GM12872 (cell line): ENCODE data around the gene NLRP5.

ENCODE experiments used
- TF ChIP-seq, protein P1 (sequence below): IDR thresholded peaks from 3 replicates; pipeline ENCODE4 v1.5.1; 2011; ENCODE audit warnings: low read depth, mild to moderate bottlenecking, low read length, moderate library complexity; ENCODE audit not compliant: insufficient read depth

NLRP5 gene

DNA sequence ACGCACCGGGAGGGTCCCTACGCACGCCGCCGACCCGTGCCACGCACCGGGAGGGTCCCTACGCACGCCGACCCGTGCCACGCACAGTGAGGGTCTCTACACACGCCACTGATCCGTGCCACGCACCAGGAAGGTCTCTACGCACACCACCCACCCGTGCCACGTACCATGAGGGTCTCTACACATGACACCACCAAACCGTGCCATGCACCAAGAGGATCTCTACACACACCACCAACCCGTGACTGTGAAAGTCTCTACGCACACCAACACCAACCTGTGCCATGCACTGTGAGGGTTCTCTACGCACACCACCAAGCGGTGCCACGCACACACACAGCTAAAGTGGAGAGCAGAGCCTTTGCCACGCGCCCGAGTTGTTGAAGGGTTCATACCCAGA is 117.8 kb downstream of the NLRP5 start:
- TF ChIP-seq, protein P1, sequence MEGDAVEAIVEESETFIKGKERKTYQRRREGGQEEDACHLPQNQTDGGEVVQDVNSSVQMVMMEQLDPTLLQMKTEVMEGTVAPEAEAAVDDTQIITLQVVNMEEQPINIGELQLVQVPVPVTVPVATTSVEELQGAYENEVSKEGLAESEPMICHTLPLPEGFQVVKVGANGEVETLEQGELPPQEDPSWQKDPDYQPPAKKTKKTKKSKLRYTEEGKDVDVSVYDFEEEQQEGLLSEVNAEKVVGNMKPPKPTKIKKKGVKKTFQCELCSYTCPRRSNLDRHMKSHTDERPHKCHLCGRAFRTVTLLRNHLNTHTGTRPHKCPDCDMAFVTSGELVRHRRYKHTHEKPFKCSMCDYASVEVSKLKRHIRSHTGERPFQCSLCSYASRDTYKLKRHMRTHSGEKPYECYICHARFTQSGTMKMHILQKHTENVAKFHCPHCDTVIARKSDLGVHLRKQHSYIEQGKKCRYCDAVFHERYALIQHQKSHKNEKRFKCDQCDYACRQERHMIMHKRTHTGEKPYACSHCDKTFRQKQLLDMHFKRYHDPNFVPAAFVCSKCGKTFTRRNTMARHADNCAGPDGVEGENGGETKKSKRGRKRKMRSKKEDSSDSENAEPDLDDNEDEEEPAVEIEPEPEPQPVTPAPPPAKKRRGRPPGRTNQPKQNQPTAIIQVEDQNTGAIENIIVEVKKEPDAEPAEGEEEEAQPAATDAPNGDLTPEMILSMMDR, result no peak

GRCh38 chr19:56105090-56105701 is 118.6 kb downstream of the NLRP5 start:
- TF ChIP-seq, protein P1, result peak; percentile 60

DNA sequence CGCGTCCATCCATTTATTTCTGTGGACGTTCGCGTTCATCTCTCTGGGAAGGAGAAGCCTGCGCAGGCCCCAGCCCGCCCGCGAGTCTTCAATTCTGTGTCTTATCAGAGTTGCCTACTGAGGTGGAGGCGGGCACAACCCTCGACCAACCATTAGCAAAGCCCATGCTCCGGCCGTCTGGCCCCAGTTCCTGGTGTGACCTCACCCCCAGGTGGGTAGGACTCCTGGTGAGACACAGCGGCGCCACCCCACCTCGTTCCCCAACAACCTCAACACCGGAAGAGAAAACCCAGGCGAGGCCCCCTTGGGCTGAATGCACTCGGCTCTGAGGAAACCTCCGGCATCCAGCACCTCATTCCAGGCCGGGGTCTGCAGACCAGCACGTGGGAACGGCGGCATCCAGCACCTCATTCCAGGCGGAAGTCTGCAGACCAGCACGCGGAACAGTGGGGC is 119.8 kb downstream of the NLRP5 start:
- TF ChIP-seq, protein P1, result no peak

- TF ChIP-seq, protein P1, result no peak
These were observed 120.4 kb downstream of the NLRP5 start for GRCh38 chr19:56106993-56107392.

DNA sequence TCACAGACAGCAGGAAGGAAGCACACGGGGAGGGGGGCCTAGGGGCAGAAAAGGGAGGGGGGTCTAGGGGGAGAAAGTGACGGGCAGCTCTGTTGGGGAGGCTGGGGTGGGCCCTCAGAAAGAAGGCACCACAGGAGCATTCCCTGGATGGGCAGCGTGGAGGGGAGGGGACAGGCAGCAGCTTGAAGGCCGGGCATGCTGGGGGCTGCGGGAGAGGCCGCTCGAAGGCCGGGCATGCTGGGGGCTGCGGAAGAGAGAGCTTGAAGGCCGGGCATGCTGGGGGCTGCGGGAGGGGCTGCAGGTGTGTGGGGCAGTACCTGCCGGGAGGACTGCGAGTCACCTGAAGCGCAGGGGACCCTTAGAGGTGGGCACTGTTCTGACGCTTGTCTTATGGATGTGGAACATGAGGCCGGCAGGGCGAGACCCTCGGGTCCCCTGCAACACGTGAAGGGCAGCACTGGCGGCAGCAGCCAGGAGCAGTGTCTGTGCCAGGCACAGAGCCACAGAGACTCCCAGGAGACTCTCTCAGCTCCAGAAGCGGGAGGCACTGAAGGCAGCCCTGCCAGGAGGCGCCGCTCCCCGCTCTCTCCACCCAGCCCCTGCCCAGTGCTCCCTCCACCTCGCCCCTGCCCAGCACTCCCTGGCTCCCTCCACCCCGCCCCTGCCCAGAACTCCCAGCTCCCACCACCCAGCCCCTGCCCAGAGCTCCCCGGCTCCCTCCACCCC is 121.2 kb downstream of the NLRP5 start:
- TF ChIP-seq, protein P1, result no peak

GRCh38 chr19:56108447-56109195 is 122.0 kb downstream of the NLRP5 start:
- TF ChIP-seq, protein P1, result no peak

DNA sequence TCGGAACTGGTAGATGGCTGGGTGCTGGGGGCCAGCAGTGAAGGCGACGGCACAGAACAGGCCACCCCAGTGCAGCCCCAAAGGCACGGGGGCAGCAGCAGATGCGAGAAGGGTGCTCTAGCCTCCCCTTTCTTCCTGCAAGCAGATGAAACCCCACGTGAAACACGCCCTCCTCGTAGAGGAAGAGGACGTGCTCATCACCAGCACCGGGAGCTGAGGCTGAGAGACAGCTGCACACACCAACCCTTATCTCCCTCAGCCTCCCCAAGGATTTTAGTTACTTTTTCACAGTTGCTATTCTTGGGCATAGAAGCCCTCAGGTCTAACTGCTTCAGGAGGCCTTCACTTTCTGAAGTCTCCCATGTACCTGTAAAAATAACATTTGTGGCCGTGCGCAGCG is 122.7 kb downstream of the NLRP5 start:
- TF ChIP-seq, protein P1, result no peak
